Stomach (tissue), 4 donors: ENCODE measurements around the gene GATB.

Experiments used
- CTCF ChIP-seq, 7 experiments: fragments of 450-650 bp in 4 of 7; fragments of 200-600 bp in 3 of 7; sonication (generic) in 3 of 7; IDR thresholded peaks; one replicate each; pipeline ENCODE4 v1.5.1; 2016 to 2019; ENCODE audit warnings: antibody characterized with exemption in 7 of 7, control low read depth in 2 of 7, mild to moderate bottlenecking in 1 of 7
- POLR2A ChIP-seq, 4 donors: fragments of 450-650 bp; IDR thresholded peaks; one replicate each; pipeline ENCODE4 v1.6.1; 2016; ENCODE audit warnings: antibody characterized with exemption in 4 of 4, control low read depth in 2 of 4, mild to moderate bottlenecking in 1 of 4, moderate library complexity in 1 of 4

GRCh38 chr4:151718984-151719955, 41.5 kb downstream of the GATB start:
- TF ChIP-seq CTCF (IDR thresholded peaks at IDR 0.05) (no peak), POLR2A (IDR thresholded peaks at IDR 0.05) (no peak)
